ENCODE measurements around the gene CCNE1. TPM values are rescaled to one million over a fixed set of nuclear protein-coding genes. Genes with fewer than 3 reads are reported as not detected.

Gene CCNE1
- polyA plus RNA-seq, 3 donors = 1.7 TPM; not detected in 2

- Histone ChIP-seq H3K79me2 (ENCODE audit: insufficient read depth, low read length) (no peaks in the 10 kb centered on the region), H3K27me3 (ENCODE audit: control insufficient read depth in 2 of 2, insufficient read depth in 2 of 2, low read length in 2 of 2) (peaks cover 0 to 3% of the 10 kb centered on the region in 2 donors), H3K4me3 (replicated peaks in 1 of 3; ENCODE audit: low read depth in 2 of 3, low read length in 3 of 3) (no peak overlapping the region), H3K9me3 (replicated peaks in 1 of 2; ENCODE audit: control insufficient read depth in 1 of 2, insufficient read depth in 1 of 2, low read length in 2 of 2) (no peaks in the 10 kb centered on the region), H3K4me1 (ENCODE audit: control insufficient read depth in 1 of 2, insufficient read depth in 2 of 2, low read length in 2 of 2) (peaks cover 0 to 6% of the 10 kb centered on the region in 2 donors), H3K4me2 (replicated peaks; ENCODE audit: extremely low read depth, low read length, poor library complexity, severe bottlenecking) (no peak overlapping the region), H2AFZ (ENCODE audit: insufficient read depth, low read depth, low read length, poor library complexity, severe bottlenecking) (no peak overlapping the region), H3K9ac (ENCODE audit: insufficient read depth, low read length, poor library complexity, severe bottlenecking) (no peak overlapping the region), H3K27ac (ENCODE audit: low read depth in 1 of 2, low read length in 2 of 2) (no peak overlapping the region), H4K20me1 (ENCODE audit: insufficient read depth, low read length) (no peaks in the 10 kb centered on the region), H3K36me3 (replicated peaks in 1 of 2; ENCODE audit: control insufficient read depth in 1 of 2, insufficient read depth in 2 of 2, low read length in 2 of 2) (no peaks in the 10 kb centered on the region)
- Mint-ChIP-seq H3K4me3 (no peak overlapping the region), H3K36me3 (no peaks in the 10 kb centered on the region), H3K27ac (no peak overlapping the region), H3K27me3 (ENCODE audit: low read depth in 3 of 3) (peaks cover 0 to 9% (median 7%) of the 10 kb centered on the region in 3 donors), H3K9me3 (peaks cover 0 to 1% (median 0%) of the 10 kb centered on the region in 7 donors), H3K4me1 (peaks cover 8% of the 10 kb centered on the region)
- WGBS (ENCODE audit: insufficient coverage) = 100% methylated on average over 2 of the region's 8 CpGs
- intact Hi-C loops (cut with micrococcal nuclease) = loop anchor here (10.0 kb wide), 1 partner anchor 110 kb away; no protein-coding TSS in a partner anchor
- no peak for TF ChIP-seq CTCF (IDR thresholded peaks at IDR 0.05)
- no peak for DNase-seq
These were observed 47.4 kb upstream of the CCNE1 start for GRCh38 chr19:29764361-29764760.

GRCh38 chr19:29766100-29766499 lies 45.7 kb upstream of the CCNE1 start:
- H3K9me3 ChIP-seq (replicated peaks in 1 of 2; ENCODE audit: control insufficient read depth in 1 of 2, insufficient read depth in 1 of 2, low read length in 2 of 2) = no peaks in the 10 kb centered on the region
- H3K4me2 ChIP-seq (replicated peaks; ENCODE audit: extremely low read depth, low read length, poor library complexity, severe bottlenecking) = no peak overlapping the region
- no peaks in the 10 kb centered on the region for H4K20me1 ChIP-seq (ENCODE audit: insufficient read depth, low read length)
- no peak for TF ChIP-seq CTCF (IDR thresholded peaks at IDR 0.05)
- H3K27me3 ChIP-seq (ENCODE audit: control insufficient read depth in 2 of 2, insufficient read depth in 2 of 2, low read length in 2 of 2) = peaks cover 0 to under 1% of the 10 kb centered on the region in 2 donors
- H3K27ac Mint-ChIP-seq = peak overlapping the region in 2 of 7 donors; percentile 13 to 47
- no peaks in the 10 kb centered on the region for H3K79me2 ChIP-seq (ENCODE audit: insufficient read depth, low read length)
- DNase-seq = no peak
- WGBS (ENCODE audit: insufficient coverage) = 90% methylated on average over 3 of the region's 3 CpGs
- no peak overlapping the region for H3K4me3 Mint-ChIP-seq
- H2AFZ ChIP-seq (ENCODE audit: insufficient read depth, low read depth, low read length, poor library complexity, severe bottlenecking) = no peak overlapping the region
- H3K27ac ChIP-seq (ENCODE audit: low read depth in 1 of 2, low read length in 2 of 2) = no peak overlapping the region
- no peaks in the 10 kb centered on the region for H3K4me1 ChIP-seq (ENCODE audit: control insufficient read depth in 1 of 2, insufficient read depth in 2 of 2, low read length in 2 of 2)
- no peaks in the 10 kb centered on the region for H3K36me3 ChIP-seq (replicated peaks in 1 of 2; ENCODE audit: control insufficient read depth in 1 of 2, insufficient read depth in 2 of 2, low read length in 2 of 2)
- H3K9ac ChIP-seq (ENCODE audit: insufficient read depth, low read length, poor library complexity, severe bottlenecking) = no peak overlapping the region
- H3K9me3 Mint-ChIP-seq = peaks cover 0 to 1% (median 0%) of the 10 kb centered on the region in 7 donors
- peaks cover 0 to 8% (median 6%) of the 10 kb centered on the region in 3 donors for H3K27me3 Mint-ChIP-seq (ENCODE audit: low read depth in 3 of 3)
- no peaks in the 10 kb centered on the region for H3K36me3 Mint-ChIP-seq
- intact Hi-C loops (cut with micrococcal nuclease) = loop anchor here (10.0 kb wide), 1 partner anchor 109 kb away; no protein-coding TSS in a partner anchor
- H3K4me1 Mint-ChIP-seq = peaks cover 5% of the 10 kb centered on the region
- H3K4me3 ChIP-seq (replicated peaks in 1 of 3; ENCODE audit: low read depth in 2 of 3, low read length in 3 of 3) = no peak overlapping the region
